Psoas muscle (tissue), 8 donors: Measurements from ENCODE around the gene SMTNL2. TPM values are rescaled to one million over a fixed set of nuclear protein-coding genes. Genes with fewer than 3 reads are reported as not detected.
A peak's percentile ranks its signal among the peaks of the same experiment; 100 is the strongest.

Source experiments
- ATAC-seq, 4 donors: fragments of 200-7000 bp; cut with Tn5 transposase; one replicate each; pipeline ENCODE4 v1.9.1; 2020; ENCODE audit warnings: moderate library complexity in 3 of 4, mild to moderate bottlenecking in 2 of 4
- DNase-seq, 2 donors: peaks; one replicate each; pipeline ENCODE4 v3.0.0-alpha.2; 2020
- H3K27ac ChIP-seq: fragments of 200-600 bp; one replicate; pipeline ENCODE4 v1.8.0; 2022
- H3K27me3 ChIP-seq, 3 donors: fragments of 200-600 bp in 1 of 3; one replicate each; pipeline versions ENCODE4 v1.6.1 to v1.8.0; 2013 to 2022; ENCODE audit warnings: low read length in 2 of 3, mild to moderate bottlenecking in 2 of 3, moderate library complexity in 1 of 3; ENCODE audit not compliant: insufficient read depth in 3 of 3
- H3K36me3 ChIP-seq, 2 donors: fragments of 200-600 bp in 1 of 2; one replicate each; pipeline versions ENCODE4 v1.6.1 to v1.8.0; 2013 to 2022; ENCODE audit warnings: low read depth in 1 of 2, mild to moderate bottlenecking in 1 of 2, moderate library complexity in 1 of 2; ENCODE audit not compliant: insufficient read depth in 1 of 2
- H3K4me1 ChIP-seq: fragments of 200-600 bp; one replicate; pipeline ENCODE4 v1.8.0; 2022
- H3K4me3 ChIP-seq: fragments of 200-600 bp; one replicate; pipeline ENCODE4 v1.8.0; 2022; ENCODE audit warnings: mild to moderate bottlenecking
- H3K9me3 ChIP-seq: fragments of 200-600 bp; one replicate; pipeline ENCODE4 v1.8.0; 2022
- WGBS, 3 donors: extraction: QIAGEN DNeasy Blood & Tissue Kit; methylation state at CpG; one replicate each; pipeline versions ENCODE4 v1.1.6 to v1.1.7; 2013; 5-methylcytosine and 5-hydroxymethylcytosine counted together
- intact Hi-C, 2 donors: fragments of 100-400 bp; cut with DNase I; formaldehyde crosslinking; loops; one replicate each; pipeline versions ENCODE4 v1.11.0 to v1.14.2; 2022
- polyA plus RNA-seq, 3 donors: library from polyadenylated mRNA; stranded (reverse); fragments of 200-250 nt; gene quantifications; one replicate each; pipeline ENCODE4 v1.2.3, GENCODE V29; 2013
- total RNA-seq, 4 donors: library from RNA; stranded (reverse); fragmentation: NEBNext Ultra II Directional in 2 of 4; extraction: Animal tissue kit (Norgen Biotek cat#: 25700) in 2 of 4; gene quantifications; one replicate each; pipeline versions ENCODE4 v1.2.1 to v1.2.4, GENCODE V29; 2021 to 2023
- TF ChIP-seq, protein P1 (sequence below): fragments of 200-600 bp; IDR thresholded peaks from one replicate; pipeline ENCODE4 v1.8.0; 2022; ENCODE audit warnings: antibody characterized with exemption
- donor health status: healthy with polysubstance abuse.
- donor health status: DM: no; HTN: no; CAD: no; lungs with moderate emphysema.
- donor health status: Bipolar disorder and iron deficiency.
- donor health status: healthy.
- donor health status: DM: yes; HTN: yes; CAD: no.
- donor health status: DM: no; HTN: no; CAD: no.
- donor health status: DM: no; HTN: no; CAD: no.
- donor health status: DM: yes; HTN: yes; CAD: no.

Gene SMTNL2
- total and polyA plus RNA-seq, 7 donors: 20.7 to 524 (median 318) TPM

DNA sequence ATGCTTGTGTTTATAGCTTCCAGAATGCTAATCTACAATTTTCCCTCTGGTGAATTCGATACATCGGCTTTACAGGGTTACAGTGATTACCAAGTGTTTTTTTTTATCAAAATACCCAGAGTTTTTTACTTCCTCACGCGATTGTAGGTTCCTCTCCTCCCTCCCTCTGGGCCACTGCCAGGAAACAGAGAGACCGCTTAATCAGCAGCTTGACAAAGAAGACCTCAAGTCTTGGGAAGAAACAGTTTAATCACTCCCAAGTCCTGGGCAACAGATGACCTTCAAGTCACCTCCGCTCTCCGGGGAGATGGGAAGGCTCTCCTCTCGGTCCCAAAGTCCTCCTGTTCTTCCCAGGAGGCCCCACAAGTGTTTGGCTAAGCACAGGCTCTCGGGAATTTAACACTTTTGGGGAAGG lies 23.5 kb downstream of the SMTNL2 start:
- ATAC-seq (no peak), DNase-seq (peak; percentile 73 to 81)
- 7 to 32% (median 8%) methylated on average over 9 of the region's 9 CpGs for WGBS, 3 donors
- H3K4me3 ChIP-seq: peak overlapping the region; percentile 5
- peaks cover 71% of the 10 kb centered on the region for H3K4me1 ChIP-seq
- peak overlapping the region; percentile 84 for H3K27ac ChIP-seq
- H3K9me3 ChIP-seq: no peaks in the 10 kb centered on the region
- no peaks in the 10 kb centered on the region for H3K27me3 ChIP-seq
- TF ChIP-seq, protein P1, sequence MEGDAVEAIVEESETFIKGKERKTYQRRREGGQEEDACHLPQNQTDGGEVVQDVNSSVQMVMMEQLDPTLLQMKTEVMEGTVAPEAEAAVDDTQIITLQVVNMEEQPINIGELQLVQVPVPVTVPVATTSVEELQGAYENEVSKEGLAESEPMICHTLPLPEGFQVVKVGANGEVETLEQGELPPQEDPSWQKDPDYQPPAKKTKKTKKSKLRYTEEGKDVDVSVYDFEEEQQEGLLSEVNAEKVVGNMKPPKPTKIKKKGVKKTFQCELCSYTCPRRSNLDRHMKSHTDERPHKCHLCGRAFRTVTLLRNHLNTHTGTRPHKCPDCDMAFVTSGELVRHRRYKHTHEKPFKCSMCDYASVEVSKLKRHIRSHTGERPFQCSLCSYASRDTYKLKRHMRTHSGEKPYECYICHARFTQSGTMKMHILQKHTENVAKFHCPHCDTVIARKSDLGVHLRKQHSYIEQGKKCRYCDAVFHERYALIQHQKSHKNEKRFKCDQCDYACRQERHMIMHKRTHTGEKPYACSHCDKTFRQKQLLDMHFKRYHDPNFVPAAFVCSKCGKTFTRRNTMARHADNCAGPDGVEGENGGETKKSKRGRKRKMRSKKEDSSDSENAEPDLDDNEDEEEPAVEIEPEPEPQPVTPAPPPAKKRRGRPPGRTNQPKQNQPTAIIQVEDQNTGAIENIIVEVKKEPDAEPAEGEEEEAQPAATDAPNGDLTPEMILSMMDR: no peak
- intact Hi-C loops: no loop called here
- peaks cover 0 to 43% of the 10 kb centered on the region in 2 donors for H3K36me3 ChIP-seq

DNA sequence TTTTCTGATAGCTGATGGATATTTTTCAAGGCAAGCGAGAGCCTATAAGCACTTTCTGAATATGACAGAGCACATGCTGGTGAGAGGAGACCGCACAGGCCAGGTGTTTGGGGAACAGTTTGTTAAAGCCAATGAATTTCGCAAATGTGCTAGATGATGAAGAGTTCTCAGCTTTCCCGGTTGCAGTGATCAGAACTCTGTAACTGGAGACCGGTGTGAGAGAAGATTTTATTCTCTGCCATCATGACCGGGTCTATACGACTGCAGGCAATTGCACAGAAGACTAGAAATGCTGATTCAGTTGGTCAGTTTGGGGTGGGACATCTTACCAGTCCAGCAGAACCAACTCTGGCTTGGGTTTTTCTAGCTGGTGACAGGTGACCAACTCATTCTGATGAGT lies 25.4 kb downstream of the SMTNL2 start:
- DNase-seq: peak in 1 of 2 donors; percentile 79
- Histone ChIP-seq H3K4me1 (peaks cover 55% of the 10 kb centered on the region), H3K9me3 (no peaks in the 10 kb centered on the region), H3K4me3 (no peak overlapping the region), H3K27me3 (no peaks in the 10 kb centered on the region), H3K27ac (peak overlapping the region; percentile 84), H3K36me3 (peaks cover 0 to 34% of the 10 kb centered on the region in 2 donors)
- peak; percentile 81 to 91 (median 86) for ATAC-seq
- intact Hi-C loops: no loop called here
- WGBS, 3 donors: 25 to 34% (median 28%) methylated on average over 7 of the region's 7 CpGs
- TF ChIP-seq, protein P1: no peak

DNA sequence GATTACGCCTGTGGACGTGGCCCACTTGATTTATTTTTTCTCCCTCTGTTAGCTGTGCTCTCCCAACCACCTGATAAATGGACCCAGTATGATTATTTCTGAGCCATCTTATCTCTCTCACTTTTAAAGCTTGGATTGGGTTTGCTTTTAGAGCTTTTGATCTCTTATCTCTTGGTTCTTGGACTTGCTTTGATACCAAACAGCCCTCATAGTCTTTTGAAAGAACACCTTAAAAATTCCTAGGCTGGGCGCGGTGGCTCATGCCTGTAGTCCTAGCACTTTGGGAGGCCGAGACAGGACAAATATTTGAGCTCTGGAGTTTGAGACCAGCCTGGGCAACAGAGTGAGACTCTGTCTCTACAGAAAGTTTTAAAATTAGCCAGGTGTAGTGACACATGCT lies 25.8 kb downstream of the SMTNL2 start:
- H3K36me3 ChIP-seq: peaks cover 0 to 31% of the 10 kb centered on the region in 2 donors
- TF ChIP-seq, protein P1: no peak
- peak overlapping the region; percentile 57 for H3K4me3 ChIP-seq
- ATAC-seq: peak; percentile 5 to 28 (median 12)
- intact Hi-C loops: no loop called here
- WGBS, 3 donors: 49 to 71% (median 53%) methylated on average over 5 of the region's 5 CpGs
- DNase-seq: no peak
- peaks cover 51% of the 10 kb centered on the region for H3K4me1 ChIP-seq
- peak overlapping the region; percentile 84 for H3K27ac ChIP-seq
- no peaks in the 10 kb centered on the region for H3K27me3 ChIP-seq
- no peaks in the 10 kb centered on the region for H3K9me3 ChIP-seq

DNA sequence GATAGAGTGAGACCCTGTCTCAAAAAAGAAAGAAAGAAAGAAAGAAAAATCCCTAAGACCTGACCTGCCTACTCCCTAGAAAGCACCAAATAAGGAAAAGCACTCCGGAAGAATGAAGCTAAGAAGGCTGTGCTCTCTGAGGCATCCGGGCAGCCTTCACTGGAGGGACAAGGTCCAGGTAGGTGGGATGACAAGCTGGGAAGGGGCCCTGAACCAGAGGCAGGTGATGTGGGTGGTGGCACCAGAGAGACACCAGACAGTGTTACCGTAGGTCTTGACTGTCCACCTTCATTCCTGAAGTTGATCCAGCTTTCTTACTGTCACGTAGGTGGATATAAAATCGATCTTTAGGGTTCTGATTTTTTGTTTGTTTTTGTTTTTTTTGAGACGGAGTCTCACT lies 26.3 kb downstream of the SMTNL2 start:
- Histone ChIP-seq H3K4me3 (peak overlapping the region; percentile 57), H3K36me3 (peaks cover 0 to 26% of the 10 kb centered on the region in 2 donors), H3K4me1 (peaks cover 46% of the 10 kb centered on the region), H3K9me3 (no peaks in the 10 kb centered on the region), H3K27ac (peak overlapping the region; percentile 84), H3K27me3 (no peaks in the 10 kb centered on the region)
- DNase-seq (peak in 1 of 2 donors; percentile 54), ATAC-seq (peak in 3 of 4 donors; percentile 5 to 16 (median 7))
- 57 to 85% (median 58%) methylated on average over 6 of the region's 6 CpGs for WGBS, 3 donors
- TF ChIP-seq, protein P1: no peak
- intact Hi-C loops: no loop called here

DNA sequence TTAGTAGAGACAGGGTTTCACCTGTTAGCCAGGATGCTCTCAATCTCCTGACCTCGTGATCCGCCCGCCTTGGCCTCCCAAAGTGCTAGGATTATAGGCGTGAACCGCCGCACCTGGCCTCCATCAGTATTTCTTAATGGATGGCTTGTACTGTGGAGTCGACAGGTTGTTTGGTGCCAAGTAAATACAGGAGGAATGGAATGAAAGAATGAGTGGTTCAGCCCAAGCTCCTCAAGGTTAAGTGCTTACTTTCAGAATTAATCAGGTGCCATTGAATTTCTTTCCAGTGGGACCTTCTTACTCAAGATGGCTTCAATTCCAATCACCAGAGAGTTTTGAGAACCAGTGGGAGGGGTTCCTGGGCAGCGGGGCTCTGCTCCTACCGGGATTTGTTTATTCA lies 32.1 kb downstream of the SMTNL2 start:
- Histone ChIP-seq H3K4me1 (peaks cover 16% of the 10 kb centered on the region), H3K4me3 (no peak overlapping the region), H3K27ac (peak overlapping the region; percentile 84), H3K9me3 (peaks cover 1% of the 10 kb centered on the region), H3K27me3 (no peaks in the 10 kb centered on the region), H3K36me3 (no peaks in the 10 kb centered on the region)
- no peak for DNase-seq
- intact Hi-C loops: loop anchor here in 1 of 2 donors (5.0 kb wide), 1 partner anchor 34 kb away; the partner anchor contains the start of gene SMTNL2
- TF ChIP-seq, protein P1: no peak
- ATAC-seq: peak in 2 of 4 donors; percentile 1 to 12
- 53 to 81% (median 59%) methylated on average over 9 of the region's 9 CpGs for WGBS, 3 donors
